ENCODE results near the gene CSF3R.

GRCh38 chr1:36520771-36521420, 38.2 kb upstream of the CSF3R start:
- TF ChIP-seq CTCF (conservative IDR thresholded peaks at IDR 0.05; ENCODE audit: low read depth, low read length) (no peak), EZH2 (IDR thresholded peaks at IDR 0.05; ENCODE audit: borderline replicate concordance, low read depth, low read length, poor library complexity, severe bottlenecking) (no peak)

Data from A673 (cell line).